HepG2 (cell line): Measurements from ENCODE around the gene MAN1A1. TPM values are rescaled to one million over a fixed set of nuclear protein-coding genes. Genes with fewer than 3 reads are reported as not detected.

Experiments used
- ATAC-seq: fragments of 200-7000 bp; cut with Tn5 transposase; 3 replicates; pipeline ENCODE4 v1.9.1; 2020; ENCODE audit warnings: mild to moderate bottlenecking, moderate library complexity
- BruUV-seq: library from RNA; stranded (reverse); fragments of 400-500 nt; replicated peaks from 2 replicates; lab custom pipeline; 2021; lab: Mats Ljungman, UMichigan
- CTCF ChIA-PET: fragments of 300-600 bp; formaldehyde crosslinking; extraction: SDS; loops from one replicate; lab custom pipeline; 2021; ENCODE audit warnings: low total read pairs, inconsistent platforms, low intra/inter-chr PET ratio; lab: Yijun Ruan, JAX
- POLR2A ChIA-PET: fragments of 350-600 bp; sonication (Branson Sonifier 250); formaldehyde crosslinking; loops from one replicate; lab custom pipeline; 2020; ENCODE audit warnings: antibody characterized with exemption, inconsistent platforms; lab: Yijun Ruan, JAX
- DNase-seq: peaks from one replicate; pipeline ENCODE4 v3.0.0-alpha.2; 2015; ENCODE audit warnings: low spot score
- FAIRE-seq: peaks from 3 replicates; lab custom pipeline; 2011; peaks lifted over from hg19 to GRCh38; lab: Jason Lieb, UNC
- H2AFZ ChIP-seq: one replicate; pipeline ENCODE4 v1.6.1; 2011; ENCODE audit warnings: low read length, inconsistent platforms
- H3K27ac ChIP-seq: fragments of 300-600 bp; 3 replicates; pipeline ENCODE4 v1.8.0; 2011; ENCODE audit warnings: mixed run types, mild to moderate bottlenecking, mixed read lengths, low read length, inconsistent platforms; ENCODE audit not compliant: insufficient read depth; ENCODE audit errors: extremely low read length
- H3K27me3 ChIP-seq, 2 experiments: fragments of 200-600 bp in 1 of 2; 2 replicates in 1 of 2; 3 replicates in 1 of 2; pipeline versions ENCODE4 v1.6.0 to v1.8.0; 2011; ENCODE audit warnings: low read length in 2 of 2, mild to moderate bottlenecking in 2 of 2, moderate library complexity in 2 of 2, inconsistent platforms in 1 of 2; ENCODE audit not compliant: insufficient read depth in 2 of 2, control insufficient read depth in 1 of 2
- H3K36me3 ChIP-seq, 2 experiments: fragments of 200-600 bp in 1 of 2; replicated peaks in 1 of 2; 2 replicates in 1 of 2; 3 replicates in 1 of 2; pipeline versions ENCODE4 v1.5.1 to v1.8.0; 2011; ENCODE audit warnings: low read length in 2 of 2, inconsistent platforms in 1 of 2; ENCODE audit not compliant: insufficient read depth in 2 of 2, control insufficient read depth in 1 of 2
- H3K4me1 ChIP-seq: 2 replicates; pipeline ENCODE4 v1.5.1; 2012; ENCODE audit warnings: low read length, inconsistent platforms; ENCODE audit not compliant: insufficient read depth
- H3K4me2 ChIP-seq: 2 replicates; pipeline ENCODE4 v1.6.0; 2011; ENCODE audit warnings: low read depth, low read length, inconsistent platforms
- H3K4me3 ChIP-seq, 3 experiments: fragments of 200-600 bp in 1 of 3; sonication (generic), shearing (Covaris generic) in 1 of 3; replicated peaks in 1 of 3; 2 replicates each; pipeline ENCODE4 v1.5.1; 2011 to 2016; ENCODE audit warnings: low read length in 3 of 3, inconsistent platforms in 2 of 3, low read depth in 2 of 3, mild to moderate bottlenecking in 2 of 3, control low read depth in 1 of 3, mixed read lengths in 1 of 3; ENCODE audit not compliant: insufficient read depth in 1 of 3
- H3K79me2 ChIP-seq: one replicate; pipeline ENCODE4 v1.6.1; 2011; ENCODE audit warnings: low read length, inconsistent platforms; ENCODE audit not compliant: insufficient read depth
- H3K9ac ChIP-seq: 2 replicates; pipeline ENCODE4 v1.6.0; 2011; ENCODE audit warnings: mild to moderate bottlenecking, low read depth, low read length, inconsistent platforms; ENCODE audit not compliant: insufficient read depth
- H3K9me3 ChIP-seq: 2 replicates; pipeline ENCODE4 v1.5.1; 2012; ENCODE audit warnings: mild to moderate bottlenecking, low read length
- H4K20me1 ChIP-seq: 2 replicates; pipeline ENCODE4 v1.6.0; 2011; ENCODE audit warnings: inconsistent platforms, mild to moderate bottlenecking, low read length, moderate library complexity; ENCODE audit not compliant: insufficient read depth
- ISL2 ChIP-seq: sonication (generic); formaldehyde crosslinking; IDR thresholded peaks from 2 replicates; pipeline ENCODE4 v1.5.0; 2020; ENCODE audit warnings: missing genetic modification reagents
- RBM22 ChIP-seq: fragments of 200-400 bp; formaldehyde crosslinking; optimal IDR thresholded peaks from 2 replicates; pipeline ENCODE3; 2017; ENCODE audit warnings: mild to moderate bottlenecking, low read length, moderate library complexity
- ZFAT ChIP-seq: sonication (generic); formaldehyde crosslinking; conservative IDR thresholded peaks from 2 replicates; pipeline ENCODE4 v1.8.1; 2023; ENCODE audit warnings: missing genetic modification reagents, inconsistent platforms
- ZKSCAN8 ChIP-seq: IDR thresholded peaks from 2 replicates; pipeline ENCODE4 v1.6.1; 2016; ENCODE audit warnings: borderline replicate concordance, missing genetic modification reagents, missing compliant biosample characterization
- ZNF629 ChIP-seq: sonication (generic); formaldehyde crosslinking; conservative IDR thresholded peaks from 2 replicates; pipeline ENCODE4 v1.5.0; 2020; ENCODE audit warnings: missing genetic modification reagents
- ZSCAN12 ChIP-seq: sonication (generic); formaldehyde crosslinking; IDR thresholded peaks from 2 replicates; pipeline ENCODE4 v1.9.0; 2021; ENCODE audit warnings: mild to moderate bottlenecking, missing genetic modification reagents
- WGBS: methylation state at CpG from one replicate; pipeline ENCODE4 v1.1.6; 2017; ENCODE audit warnings: low lambda C conversion rate; 5-methylcytosine and 5-hydroxymethylcytosine counted together
- in situ Hi-C: cut with HindIII; loops from 2 replicates; pipeline ENCODE4 v1.10.0; 2017; ENCODE audit warnings: low pct_unique_long_range_greater_than_20kb; ENCODE audit not compliant: extremely low pct_ligation_motif_present
- intact Hi-C: fragments of 100-400 bp; cut with micrococcal nuclease; formaldehyde crosslinking; loops from one replicate; pipeline ENCODE4 v1.10.0; 2022; ENCODE audit not compliant: unreplicated experiment
- polyA plus RNA-seq, 8 experiments: library from polyadenylated mRNA; depleted of rRNA in 3 of 8; stranded (reverse) in 7 of 8; unstranded in 1 of 8; fragments of >200 nt; fragmentation: Illumina TruSeq in 4 of 8; extraction: Trizol in 4 of 8; gene quantifications; 2 replicates each; pipeline versions ENCODE4 v1.2.1 to v1.2.3, GENCODE V29; 2011 to 2016; ENCODE audit warnings: low read depth in 4 of 8, missing spikeins in 1 of 8, mixed read lengths in 1 of 8; ENCODE audit not compliant: insufficient read depth in 1 of 8
- total RNA-seq, 5 experiments: library from RNA; depleted of rRNA; stranded (reverse); fragments of >200 nt; fragmentation: Illumina TruSeq; extraction: Trizol; gene quantifications; 2 replicates each; pipeline ENCODE4 v1.2.3, GENCODE V29; 2016; ENCODE audit warnings: low read depth in 1 of 5
- TF ChIP-seq, protein P1 (sequence below): sonication (generic); formaldehyde crosslinking; conservative IDR thresholded peaks from 2 replicates; pipeline ENCODE4 v1.8.0; 2022; ENCODE audit warnings: mild to moderate bottlenecking, moderate library complexity, missing genetic modification reagents
- TF ChIP-seq, protein P2 (sequence below), 2 experiments: sonication (generic) in 1 of 2; formaldehyde crosslinking in 1 of 2; IDR thresholded peaks; 2 replicates each; pipeline versions ENCODE4 v1.4.0 to v1.6.1; 2016 to 2020; ENCODE audit warnings: borderline replicate concordance in 1 of 2, low read depth in 1 of 2, mild to moderate bottlenecking in 1 of 2, missing genetic modification reagents in 1 of 2

The MAN1A1 gene
- total and polyA plus RNA-seq, 2 of the 13 experiments (the other 11 are each of a cell fraction or from before 2014, with no cell fraction given): 156 to 236 TPM

DNA sequence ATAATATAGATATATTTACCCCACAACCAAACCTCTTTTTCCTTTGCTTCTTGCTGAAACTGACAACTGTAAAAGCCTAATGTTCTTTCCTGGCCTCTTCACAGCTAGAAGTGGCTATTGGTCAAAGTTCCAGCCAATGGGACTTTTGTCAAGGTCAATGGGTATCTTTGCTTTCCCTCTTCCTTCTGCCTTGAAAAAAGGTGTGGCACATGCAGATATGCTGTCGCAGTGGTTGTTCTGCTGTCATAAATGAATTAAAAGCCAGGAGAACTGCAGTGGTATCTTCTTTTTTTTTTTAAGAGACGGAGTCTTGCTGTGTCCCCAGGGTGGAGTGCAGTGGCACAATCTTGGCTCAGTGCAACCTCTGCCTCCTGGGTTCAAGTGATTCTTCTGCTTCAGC, 29.9 kb downstream of the MAN1A1 start:
- H3K9ac ChIP-seq: no peak overlapping the region
- BruUV-seq: no TSS peak
- no peak overlapping the region for H2AFZ ChIP-seq
- ChIA-PET POLR2A (no interaction called here), CTCF (no interaction called here)
- H3K36me3 ChIP-seq: peaks cover 12 to 56% of the 10 kb centered on the region in 2 experiments
- H3K79me2 ChIP-seq: peaks cover 100% of the 10 kb centered on the region
- in situ Hi-C loops (no loop called here), intact Hi-C loops (no loop called here)
- no peaks in the 10 kb centered on the region for H3K27me3 ChIP-seq
- H3K9me3 ChIP-seq: no peaks in the 10 kb centered on the region
- DNase-seq (no peak), ATAC-seq (no peak), FAIRE-seq (no peak)
- H3K4me3 ChIP-seq: no peak overlapping the region
- H3K27ac ChIP-seq: no peak overlapping the region
- peaks cover 89% of the 10 kb centered on the region for H4K20me1 ChIP-seq
- TF ChIP-seq RBM22 (peak; percentile 94), ZSCAN12 (CRISPR knock-in tag) (no peak), ZKSCAN8 (CRISPR knock-in tag) (no peak), ZNF629 (CRISPR knock-in tag) (peak; percentile 47; the same call in 1 of the 2 replicates), ZFAT (CRISPR knock-in tag) (no peak), ISL2 (CRISPR knock-in tag) (0 out of 2 replicates have a peak, but pooled peaks have one; percentile 15)
- TF ChIP-seq, protein P1, sequence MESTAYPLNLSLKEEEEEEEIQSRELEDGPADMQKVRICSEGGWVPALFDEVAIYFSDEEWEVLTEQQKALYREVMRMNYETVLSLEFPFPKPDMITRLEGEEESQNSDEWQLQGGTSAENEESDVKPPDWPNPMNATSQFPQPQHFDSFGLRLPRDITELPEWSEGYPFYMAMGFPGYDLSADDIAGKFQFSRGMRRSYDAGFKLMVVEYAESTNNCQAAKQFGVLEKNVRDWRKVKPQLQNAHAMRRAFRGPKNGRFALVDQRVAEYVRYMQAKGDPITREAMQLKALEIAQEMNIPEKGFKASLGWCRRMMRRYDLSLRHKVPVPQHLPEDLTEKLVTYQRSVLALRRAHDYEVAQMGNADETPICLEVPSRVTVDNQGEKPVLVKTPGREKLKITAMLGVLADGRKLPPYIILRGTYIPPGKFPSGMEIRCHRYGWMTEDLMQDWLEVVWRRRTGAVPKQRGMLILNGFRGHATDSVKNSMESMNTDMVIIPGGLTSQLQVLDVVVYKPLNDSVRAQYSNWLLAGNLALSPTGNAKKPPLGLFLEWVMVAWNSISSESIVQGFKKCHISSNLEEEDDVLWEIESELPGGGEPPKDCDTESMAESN: no peak
- TF ChIP-seq, protein P2, sequence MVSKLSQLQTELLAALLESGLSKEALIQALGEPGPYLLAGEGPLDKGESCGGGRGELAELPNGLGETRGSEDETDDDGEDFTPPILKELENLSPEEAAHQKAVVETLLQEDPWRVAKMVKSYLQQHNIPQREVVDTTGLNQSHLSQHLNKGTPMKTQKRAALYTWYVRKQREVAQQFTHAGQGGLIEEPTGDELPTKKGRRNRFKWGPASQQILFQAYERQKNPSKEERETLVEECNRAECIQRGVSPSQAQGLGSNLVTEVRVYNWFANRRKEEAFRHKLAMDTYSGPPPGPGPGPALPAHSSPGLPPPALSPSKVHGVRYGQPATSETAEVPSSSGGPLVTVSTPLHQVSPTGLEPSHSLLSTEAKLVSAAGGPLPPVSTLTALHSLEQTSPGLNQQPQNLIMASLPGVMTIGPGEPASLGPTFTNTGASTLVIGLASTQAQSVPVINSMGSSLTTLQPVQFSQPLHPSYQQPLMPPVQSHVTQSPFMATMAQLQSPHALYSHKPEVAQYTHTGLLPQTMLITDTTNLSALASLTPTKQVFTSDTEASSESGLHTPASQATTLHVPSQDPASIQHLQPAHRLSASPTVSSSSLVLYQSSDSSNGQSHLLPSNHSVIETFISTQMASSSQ (IDR thresholded peaks at IDR 0.05; ENCODE audit: low read depth): no peak
- TF ChIP-seq, protein P2 (CRISPR knock-in tag; IDR thresholded peaks at IDR 0.05; ENCODE audit: borderline replicate concordance): no peak
- peaks cover 74% of the 10 kb centered on the region for H3K4me1 ChIP-seq
- H3K4me2 ChIP-seq: no peak overlapping the region
- 90% methylated on average over 2 of the region's 2 CpGs for WGBS
